H9 (cell line): ENCODE results near the gene ZNF786. TPM values are rescaled to one million over a fixed set of nuclear protein-coding genes. Genes with fewer than 3 reads are reported as not detected.
A peak's percentile ranks its signal among the peaks of the same experiment; 100 is the strongest.

Experiments used
- DNase-seq: peaks from one replicate; pipeline ENCODE4 v3.0.0-alpha.2; 2017
- H2AFZ ChIP-seq: one replicate; pipeline ENCODE4 v1.6.1; 2013; ENCODE audit warnings: mild to moderate bottlenecking, low read length, control low read depth, moderate library complexity
- H2AK5ac ChIP-seq: 2 replicates; pipeline ENCODE4 v1.6.1; 2013; ENCODE audit warnings: low read length, control low read depth, mixed read lengths; ENCODE audit not compliant: insufficient read length
- H2BK120ac ChIP-seq: one replicate; pipeline ENCODE4 v1.6.1; 2013; ENCODE audit warnings: low read depth, mild to moderate bottlenecking, low read length, control low read depth, inconsistent platforms; ENCODE audit not compliant: poor library complexity, severe bottlenecking
- H2BK12ac ChIP-seq: 2 replicates; pipeline ENCODE4 v1.6.1; 2013; ENCODE audit warnings: low read length, control low read depth, mixed read lengths, low read depth; ENCODE audit not compliant: insufficient read length
- H2BK15ac ChIP-seq: 2 replicates; pipeline ENCODE4 v1.6.1; 2013; ENCODE audit warnings: low read depth, low read length, control low read depth
- H2BK20ac ChIP-seq: one replicate; pipeline ENCODE4 v1.6.1; 2013; ENCODE audit warnings: low read depth, mild to moderate bottlenecking, low read length, control low read depth, inconsistent platforms; ENCODE audit not compliant: poor library complexity, severe bottlenecking
- H2BK5ac ChIP-seq: 2 replicates; pipeline ENCODE4 v1.6.1; 2013; ENCODE audit warnings: low read length, control low read depth, mixed read lengths; ENCODE audit not compliant: insufficient read length
- H3K14ac ChIP-seq: 2 replicates; pipeline ENCODE4 v1.6.1; 2013; ENCODE audit warnings: low read length, control low read depth; ENCODE audit not compliant: insufficient read depth
- H3K18ac ChIP-seq: 2 replicates; pipeline ENCODE4 v1.6.1; 2013; ENCODE audit warnings: low read depth, mild to moderate bottlenecking, mixed read lengths, low read length, control low read depth; ENCODE audit not compliant: insufficient read length
- H3K23ac ChIP-seq: 2 replicates; pipeline ENCODE4 v1.6.1; 2013; ENCODE audit warnings: low read length, control low read depth, mixed read lengths, low read depth; ENCODE audit not compliant: insufficient read length
- H3K23me2 ChIP-seq: 2 replicates; pipeline ENCODE4 v1.6.1; 2013; ENCODE audit warnings: low read depth, mild to moderate bottlenecking, mixed read lengths, low read length, control low read depth; ENCODE audit not compliant: insufficient read length, poor library complexity, severe bottlenecking
- H3K27ac ChIP-seq: 2 replicates; pipeline ENCODE4 v1.5.1; 2013; ENCODE audit warnings: low read length, control low read depth, mixed read lengths, low read depth; ENCODE audit not compliant: insufficient read length
- H3K27me3 ChIP-seq: 2 replicates; pipeline ENCODE4 v1.6.1; 2013; ENCODE audit warnings: low read length, control low read depth, inconsistent platforms; ENCODE audit not compliant: insufficient read depth
- H3K4ac ChIP-seq: 2 replicates; pipeline ENCODE4 v1.6.1; 2013; ENCODE audit warnings: low read depth, mild to moderate bottlenecking, control low read depth, inconsistent platforms, low read length, moderate library complexity
- H3K4me1 ChIP-seq: 2 replicates; pipeline ENCODE4 v1.6.1; 2013; ENCODE audit warnings: low read length, control low read depth, inconsistent platforms; ENCODE audit not compliant: insufficient read depth
- H3K4me2 ChIP-seq: 2 replicates; pipeline ENCODE4 v1.6.1; 2013; ENCODE audit warnings: low read length, control low read depth, mixed read lengths; ENCODE audit not compliant: insufficient read length, insufficient read depth
- H3K56ac ChIP-seq: 2 replicates; pipeline ENCODE4 v1.6.1; 2013; ENCODE audit warnings: low read depth, mild to moderate bottlenecking, mixed read lengths, low read length, control low read depth; ENCODE audit not compliant: insufficient read length
- H3K79me1 ChIP-seq: 2 replicates; pipeline ENCODE4 v1.6.1; 2013; ENCODE audit warnings: low read depth, mild to moderate bottlenecking, moderate library complexity, low read length, control low read depth, inconsistent platforms; ENCODE audit not compliant: insufficient read depth, poor library complexity, severe bottlenecking
- H3K79me2 ChIP-seq: 2 replicates; pipeline ENCODE4 v1.6.1; 2013; ENCODE audit warnings: low read length, control low read depth, inconsistent platforms; ENCODE audit not compliant: insufficient read depth
- H3K9ac ChIP-seq: 2 replicates; pipeline ENCODE4 v1.6.1; 2013; ENCODE audit warnings: low read length, control low read depth, mixed read lengths; ENCODE audit not compliant: insufficient read length; ENCODE audit errors: extremely low read depth
- H3K9me3 ChIP-seq: one replicate; pipeline ENCODE4 v1.6.1; 2013; ENCODE audit warnings: low read depth, low read length, inconsistent platforms; ENCODE audit not compliant: control insufficient read depth
- H3T11ph ChIP-seq: one replicate; pipeline ENCODE4 v1.6.1; 2013; ENCODE audit warnings: mild to moderate bottlenecking, low read length, control low read depth, inconsistent platforms
- H4K20me1 ChIP-seq: one replicate; pipeline ENCODE4 v1.6.1; 2013; ENCODE audit not compliant: control insufficient read depth, insufficient read length, insufficient read depth
- H4K5ac ChIP-seq: 2 replicates; pipeline ENCODE4 v1.6.1; 2013; ENCODE audit warnings: low read depth, mild to moderate bottlenecking, mixed read lengths, low read length, control low read depth; ENCODE audit not compliant: insufficient read length
- H4K8ac ChIP-seq: replicated peaks from 2 replicates; pipeline ENCODE4 v1.6.1; 2013; ENCODE audit warnings: low read length, control low read depth, mixed read lengths, low read depth; ENCODE audit not compliant: insufficient read length
- H4K91ac ChIP-seq: 2 replicates; pipeline ENCODE4 v1.6.1; 2013; ENCODE audit warnings: low read depth, mild to moderate bottlenecking, moderate library complexity, mixed read lengths, low read length, control low read depth; ENCODE audit not compliant: insufficient read length
- H3K27ac Mint-ChIP-seq, 3 experiments: 2 replicates in 2 of 3; 3 replicates in 1 of 3; pipeline ENCODE4 v1.8.0; 2020 to 2021; ENCODE audit warnings: mixed read lengths in 3 of 3, mild to moderate bottlenecking in 1 of 3, moderate library complexity in 1 of 3
- H3K27me3 Mint-ChIP-seq: 2 replicates; pipeline ENCODE4 v1.8.0; 2021; ENCODE audit warnings: low read depth, mild to moderate bottlenecking, moderate library complexity, mixed read lengths
- H3K36me3 Mint-ChIP-seq, 3 experiments: 2 replicates in 2 of 3; 3 replicates in 1 of 3; pipeline ENCODE4 v1.8.0; 2020 to 2021; ENCODE audit warnings: low read depth in 3 of 3, mixed read lengths in 3 of 3; ENCODE audit not compliant: insufficient read depth in 1 of 3
- H3K4me1 Mint-ChIP-seq, 2 experiments: 2 replicates each; pipeline ENCODE4 v1.8.0; 2020; ENCODE audit warnings: mixed read lengths in 2 of 2
- H3K4me3 Mint-ChIP-seq, 2 experiments: 2 replicates in 1 of 2; 3 replicates in 1 of 2; pipeline ENCODE4 v1.8.0; 2020 to 2021; ENCODE audit warnings: mild to moderate bottlenecking in 2 of 2, mixed read lengths in 2 of 2, moderate library complexity in 1 of 2
- H3K9me3 Mint-ChIP-seq, 2 experiments: 2 replicates in 1 of 2; 3 replicates in 1 of 2; pipeline ENCODE4 v1.8.0; 2020; ENCODE audit warnings: mild to moderate bottlenecking in 2 of 2, mixed read lengths in 2 of 2, moderate library complexity in 1 of 2
- CTCF ChIP-seq: fragments of 200-600 bp; sonication (generic); conservative IDR thresholded peaks from 3 replicates; pipeline ENCODE4 v1.8.0; 2021; ENCODE audit warnings: antibody characterized with exemption, mild to moderate bottlenecking
- WGBS: extraction: QIAGEN DNeasy Blood & Tissue Kit; methylation state at CpG from one replicate; pipeline ENCODE4 v1.1.7; 2013; ENCODE audit warnings: missing lambda C conversion rate, low lambda C conversion rate, mixed read lengths; ENCODE audit not compliant: insufficient read length; ENCODE audit errors: extremely low coverage; 5-methylcytosine and 5-hydroxymethylcytosine counted together
- total RNA-seq: library from RNA; stranded (reverse); gene quantifications from 2 replicates; pipeline ENCODE4 v1.2.1, GENCODE V29; 2021

The ZNF786 gene
- total RNA-seq, 1 experiment from 2014 or later: 25.1 TPM

DNA sequence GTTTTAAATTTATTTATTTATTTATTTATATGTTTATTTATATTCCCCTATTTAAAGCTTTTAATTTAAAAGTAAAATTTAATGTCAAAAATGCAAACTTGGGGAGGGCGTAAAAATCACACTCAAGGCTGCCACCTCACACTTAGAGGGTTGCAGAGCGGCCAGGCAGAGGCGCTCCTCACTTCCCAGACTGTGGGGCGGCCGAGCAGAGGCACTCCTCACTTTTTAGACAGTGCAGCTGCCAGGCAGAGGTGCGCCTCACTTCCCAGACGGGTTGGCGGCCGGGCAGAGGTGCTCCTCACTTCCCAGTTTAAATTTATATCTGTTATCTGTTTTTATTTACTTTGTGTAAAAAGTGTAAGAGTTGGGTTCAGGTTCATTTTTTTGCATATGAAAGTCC, 45.6 kb upstream of the ZNF786 start:
- H3K4me1 Mint-ChIP-seq: peaks cover 3 to 4% of the 10 kb centered on the region in 2 experiments; a peak in 2 of 4 replicates

More for the DNA sequence above, 45.6 kb upstream of the ZNF786 start:
- no peak for TF ChIP-seq CTCF
- H2BK120ac ChIP-seq: no peak overlapping the region
- H3K4me1 ChIP-seq: no peaks in the 10 kb centered on the region
- H2AK5ac ChIP-seq: no peak overlapping the region
- no peak overlapping the region for H3K9ac ChIP-seq
- H2BK12ac ChIP-seq: no peak overlapping the region
- H3T11ph ChIP-seq: no peak overlapping the region
- H3K27ac ChIP-seq: no peak overlapping the region
- no peak overlapping the region for H3K4me2 ChIP-seq
- H4K5ac ChIP-seq: no peak overlapping the region
- H3K79me2 ChIP-seq: no peaks in the 10 kb centered on the region
- H2BK5ac ChIP-seq: no peak overlapping the region
- no peak overlapping the region for H4K8ac ChIP-seq
- DNase-seq: no peak
- Mint-ChIP-seq H3K4me3 (no peak overlapping the region), H3K27ac (no peak overlapping the region), H3K36me3 (peaks cover 13 to 26% (median 25%) of the 10 kb centered on the region in 3 experiments), H3K9me3 (peaks cover 5% of the 10 kb centered on the region in 2 experiments; a peak in 4 of 5 replicates), H3K27me3 (no peaks in the 10 kb centered on the region)
- no CpG with 5 or more reads among the region's 9 CpGs for WGBS
- no peak overlapping the region for H3K4ac ChIP-seq
- no peak overlapping the region for H3K14ac ChIP-seq
- no peaks in the 10 kb centered on the region for H3K79me1 ChIP-seq
- H4K91ac ChIP-seq: no peak overlapping the region
- H3K23me2 ChIP-seq: no peaks in the 10 kb centered on the region
- H2BK15ac ChIP-seq: no peak overlapping the region
- H3K18ac ChIP-seq: no peak overlapping the region
- no peaks in the 10 kb centered on the region for H3K27me3 ChIP-seq
- H2BK20ac ChIP-seq: peak overlapping the region; percentile 93
- no peaks in the 10 kb centered on the region for H4K20me1 ChIP-seq
- H3K9me3 ChIP-seq: peaks cover 4% of the 10 kb centered on the region
- H3K23ac ChIP-seq: no peak overlapping the region
- H2AFZ ChIP-seq: no peak overlapping the region
- H3K56ac ChIP-seq: no peak overlapping the region
